Esophagus muscularis mucosa (tissue), 3 donors: ENCODE measurements around the gene VSTM2B.

Experiments
- CTCF ChIP-seq, 3 experiments: fragments of 200-600 bp in 2 of 3; fragments of 450-650 bp in 1 of 3; sonication (generic) in 2 of 3; IDR thresholded peaks; one replicate each; pipeline ENCODE4 v1.5.1; 2017 to 2019; ENCODE audit warnings: antibody characterized with exemption in 3 of 3, mild to moderate bottlenecking in 2 of 3, moderate library complexity in 1 of 3
- POLR2A ChIP-seq: fragments of 450-650 bp; IDR thresholded peaks from one replicate; pipeline ENCODE4 v1.6.1; 2017; ENCODE audit warnings: antibody characterized with exemption, moderate library complexity, mild to moderate bottlenecking, low read depth
- POLR2AphosphoS5 ChIP-seq, 2 donors: sonication (generic); formaldehyde crosslinking; IDR thresholded peaks; one replicate each; pipeline ENCODE4 v1.6.1; 2017; ENCODE audit warnings: antibody characterized with exemption in 2 of 2

DNA sequence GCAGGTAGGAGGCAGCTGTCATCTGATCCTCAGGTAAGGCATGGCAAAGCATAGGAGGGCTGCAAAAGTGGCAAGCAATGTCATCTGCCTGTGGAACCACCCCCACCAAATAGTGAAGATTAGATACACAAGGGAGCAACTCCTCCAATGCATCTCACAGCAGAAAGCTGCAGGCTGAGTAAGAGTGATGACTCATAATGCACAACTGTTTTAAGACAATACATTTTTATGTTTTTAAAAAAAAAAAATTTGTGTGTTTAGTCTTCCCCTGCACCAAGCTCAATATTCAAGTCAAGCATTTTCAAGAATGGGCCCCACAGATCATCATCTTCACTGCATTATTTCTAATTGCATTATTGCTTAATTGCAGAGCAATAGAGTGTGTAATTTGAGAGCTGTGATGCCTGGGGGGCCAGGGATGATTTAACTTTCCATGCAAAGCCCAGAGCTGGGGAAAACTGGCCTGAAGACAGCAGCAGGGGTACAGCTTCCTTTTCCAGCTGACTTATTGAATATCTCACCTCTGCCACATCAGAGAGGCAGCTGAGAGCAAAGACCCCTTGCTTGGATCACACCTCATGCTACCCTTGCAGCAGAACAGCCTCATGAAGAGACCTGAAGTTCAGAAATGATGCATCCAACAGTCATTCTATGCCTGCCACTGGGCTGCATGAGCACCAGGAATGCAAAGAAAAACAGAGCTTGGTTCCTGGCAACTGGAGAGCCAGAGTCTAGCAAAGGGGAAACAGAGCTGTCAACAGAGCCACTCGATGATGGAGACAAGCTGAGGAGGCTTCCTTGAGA lies 57.6 kb downstream of the VSTM2B start:
- TF ChIP-seq CTCF (IDR thresholded peaks at IDR 0.05): no peak
- no peak for TF ChIP-seq POLR2A
- no peak for TF ChIP-seq POLR2AphosphoS5 (IDR thresholded peaks at IDR 0.05)
